NCI-H446 treated with DMSO at 0.1 percent for 48 hours (cell line): Measurements from ENCODE around the gene KLF7.

Experiments
- DNase-seq: peaks from one replicate; lab custom pipeline; 2025; lab: John Stamatoyannopoulos, UW

Gene KLF7

DNA sequence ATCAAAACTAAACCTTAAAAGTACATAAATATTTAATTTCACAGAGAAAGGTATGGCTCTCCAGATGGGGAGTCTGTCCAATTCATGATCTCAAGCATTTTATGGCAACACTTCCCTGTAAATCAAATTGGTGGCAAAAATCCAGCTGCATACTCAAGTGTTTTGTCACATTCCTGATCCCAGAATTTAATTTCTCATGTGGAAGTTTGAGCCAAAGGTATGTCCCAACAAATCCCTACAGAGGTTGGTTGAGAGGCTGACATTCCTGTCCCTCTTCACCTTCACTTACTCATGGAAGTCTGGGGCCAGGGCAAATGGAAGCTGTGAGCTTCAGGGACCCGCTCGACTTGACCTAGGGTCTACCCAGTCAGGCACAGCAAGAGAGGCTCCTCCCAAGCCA lies 17.7 kb downstream of the KLF7 start:
- DNase-seq: peak; percentile 88

- no peak for DNase-seq
These were observed 21.5 kb downstream of the KLF7 start for GRCh38 chr2:207144173-207144785.

GRCh38 chr2:207143215-207144172 lies 22.3 kb downstream of the KLF7 start:
- peak; percentile 77 for DNase-seq

- no peak for DNase-seq
These were observed 23.3 kb downstream of the KLF7 start for GRCh38 chr2:207142461-207142860.

DNA sequence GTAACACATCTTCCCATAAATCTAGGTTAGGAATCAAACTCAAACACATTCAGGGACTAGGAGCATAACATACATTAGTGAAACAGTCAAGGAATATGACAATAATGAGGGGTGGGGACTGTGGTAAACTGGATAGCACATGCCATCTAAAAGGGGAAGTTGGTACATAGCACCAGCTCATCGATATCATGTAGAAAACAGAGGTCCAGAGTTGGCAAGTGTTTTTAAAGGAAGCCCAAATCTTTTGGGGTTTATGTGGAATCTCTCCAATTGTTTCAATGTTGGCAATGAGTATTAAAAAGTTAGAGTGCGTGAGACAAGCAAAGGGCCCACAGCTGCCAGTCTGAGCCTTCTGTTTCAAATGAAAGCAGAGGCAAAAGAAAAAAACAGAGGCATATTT lies 24.4 kb downstream of the KLF7 start:
- DNase-seq: no peak

DNA sequence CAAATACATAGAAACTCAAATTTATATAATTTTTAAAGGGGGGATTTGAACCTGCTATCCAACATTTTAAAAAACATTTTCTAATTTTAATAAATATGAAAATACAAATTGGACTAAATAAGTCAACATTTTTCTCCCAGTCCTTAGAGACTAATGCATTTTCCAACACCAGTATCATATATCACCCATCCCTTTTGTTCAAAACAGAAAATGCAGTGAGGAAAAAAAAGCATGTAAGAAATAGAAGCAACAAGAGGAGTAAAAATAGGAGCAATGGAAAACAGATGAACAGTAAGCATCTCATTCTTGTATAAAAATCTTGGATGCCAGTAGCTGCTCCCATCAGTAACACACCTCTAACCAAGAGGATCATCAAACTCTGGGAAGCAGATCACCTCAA lies 25.5 kb downstream of the KLF7 start:
- DNase-seq: no peak

DNA sequence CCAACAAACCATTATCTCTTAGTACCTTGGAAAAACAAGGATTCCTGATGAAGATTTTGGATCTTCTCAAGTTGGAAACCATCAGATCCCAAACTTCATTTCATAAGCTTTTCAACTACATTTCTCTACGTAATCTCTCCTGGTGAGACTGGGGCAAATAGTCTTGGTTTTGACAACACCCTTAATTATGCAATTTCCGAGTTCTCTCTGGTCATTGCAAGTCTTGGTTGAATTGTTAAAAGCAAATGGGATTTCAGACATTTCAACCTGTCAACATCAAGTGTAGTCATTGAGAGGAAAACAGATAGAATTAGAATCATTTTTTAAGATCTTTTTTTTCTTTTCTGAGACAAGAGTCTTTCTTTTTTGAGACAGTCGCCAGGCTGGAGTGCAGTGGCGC lies 26.2 kb downstream of the KLF7 start:
- no peak for DNase-seq

GRCh38 chr2:207138627-207139297 lies 27.0 kb downstream of the KLF7 start:
- DNase-seq: no peak

GRCh38 chr2:207137596-207138337 lies 28.0 kb downstream of the KLF7 start:
- DNase-seq: no peak

DNA sequence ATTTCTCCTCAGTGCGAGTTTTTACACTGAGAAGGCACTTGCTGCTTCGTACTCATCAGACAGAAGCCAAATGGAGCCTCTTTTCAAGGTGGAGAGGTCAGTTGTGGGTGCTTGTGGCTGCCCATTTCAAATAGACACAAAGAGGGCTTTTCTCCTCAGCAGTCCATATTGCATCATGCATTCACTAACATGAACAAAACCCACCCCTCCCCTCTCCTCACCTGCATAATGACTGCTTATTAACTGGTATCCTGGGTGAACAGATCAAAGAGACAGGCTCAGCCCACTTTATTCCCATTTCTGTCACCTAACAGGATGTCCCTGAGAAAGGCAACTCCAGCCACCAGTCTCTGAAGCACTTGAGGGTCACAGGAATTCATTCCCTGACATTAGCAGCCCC lies 28.9 kb downstream of the KLF7 start:
- DNase-seq: no peak

- DNase-seq: no peak
These were observed 29.8 kb downstream of the KLF7 start for GRCh38 chr2:207135801-207136457.

DNA sequence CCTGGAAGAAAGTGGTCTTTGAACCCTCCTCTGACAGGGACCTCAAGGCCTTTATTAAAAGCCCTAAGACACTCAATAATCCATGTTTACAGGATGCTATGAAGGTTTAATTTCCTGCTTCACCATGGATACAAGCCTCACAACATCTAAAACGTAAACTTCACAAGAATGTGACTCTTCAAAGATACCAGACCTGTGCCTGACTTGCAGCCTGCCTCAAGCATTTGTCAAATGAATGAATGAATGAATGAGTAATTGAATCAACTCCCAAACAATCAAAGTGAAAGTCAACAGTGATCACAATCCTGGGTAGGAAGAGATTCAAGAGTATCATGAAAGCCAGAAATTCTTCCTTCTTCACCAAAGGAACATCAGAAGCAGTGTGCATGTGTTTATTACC lies 30.4 kb downstream of the KLF7 start:
- DNase-seq: no peak

GRCh38 chr2:207133820-207134519 lies 31.8 kb downstream of the KLF7 start:
- DNase-seq: peak; percentile 87

GRCh38 chr2:207133458-207133819 lies 32.3 kb downstream of the KLF7 start:
- peak; percentile 69 for DNase-seq

GRCh38 chr2:207132019-207132418 lies 33.7 kb downstream of the KLF7 start:
- DNase-seq: no peak

- no peak for DNase-seq
These were observed 34.2 kb downstream of the KLF7 start for GRCh38 chr2:207131594-207131993.

DNA sequence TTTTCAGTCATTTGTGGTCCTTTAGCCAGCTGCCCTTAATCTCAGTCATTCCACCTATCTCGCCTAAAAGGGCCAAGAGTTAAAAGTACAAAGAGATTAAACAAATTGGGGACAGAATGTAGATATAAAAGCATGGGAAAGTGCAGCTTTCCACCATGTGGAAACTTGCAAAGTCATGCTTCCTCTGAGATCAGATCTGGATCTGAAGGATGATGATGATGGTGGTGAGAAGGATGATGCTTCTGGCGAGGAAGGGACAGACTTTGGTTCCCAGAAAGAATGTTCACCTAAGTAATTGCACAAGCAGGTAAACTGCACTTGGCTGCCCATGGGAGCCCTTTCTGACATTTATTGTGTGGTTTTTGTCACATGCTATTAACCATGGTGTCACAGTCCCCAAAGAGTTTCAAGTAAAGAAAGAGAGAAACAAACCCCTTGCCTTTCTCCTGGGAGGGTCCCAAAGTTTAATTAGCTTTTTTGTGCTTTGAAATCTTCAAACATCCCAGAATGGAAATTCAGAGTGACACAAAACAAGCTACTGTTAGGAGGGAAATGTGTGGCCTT lies 34.7 kb downstream of the KLF7 start:
- DNase-seq: no peak

- no peak for DNase-seq
These were observed 35.9 kb downstream of the KLF7 start for GRCh38 chr2:207129821-207130220.

DNA sequence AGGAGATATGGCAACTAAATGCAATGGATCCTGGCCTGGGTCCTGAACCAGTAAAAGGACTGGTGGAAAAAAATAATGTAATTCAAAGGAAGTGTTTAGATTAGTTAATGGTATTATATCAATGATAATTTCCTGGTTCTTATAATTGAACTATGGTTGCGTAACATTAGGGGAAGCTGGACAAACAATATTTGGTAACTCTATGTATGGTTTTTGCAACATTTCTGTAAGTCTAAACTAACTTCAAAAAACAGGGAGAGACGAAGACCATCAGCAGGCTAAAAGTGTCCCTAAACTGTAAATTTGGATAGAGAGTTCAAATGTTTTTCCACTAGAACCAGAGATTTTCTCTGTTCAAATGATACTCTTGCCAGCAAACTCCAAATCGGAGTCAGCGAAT lies 36.9 kb downstream of the KLF7 start:
- DNase-seq: no peak

- no peak for DNase-seq
These were observed 38.9 kb downstream of the KLF7 start for GRCh38 chr2:207126724-207127308.
